ENCODE data around the gene MYORG. TPM values are rescaled to one million over a fixed set of nuclear protein-coding genes. Genes with fewer than 3 reads are reported as not detected.

Gene MYORG
- total and polyA plus RNA-seq, 10 of the 15 experiments (the other 5 are each of a cell fraction or from before 2014, with no cell fraction given): 0.05 to 0.36 (median 0.10) TPM; not detected in 1

DNA sequence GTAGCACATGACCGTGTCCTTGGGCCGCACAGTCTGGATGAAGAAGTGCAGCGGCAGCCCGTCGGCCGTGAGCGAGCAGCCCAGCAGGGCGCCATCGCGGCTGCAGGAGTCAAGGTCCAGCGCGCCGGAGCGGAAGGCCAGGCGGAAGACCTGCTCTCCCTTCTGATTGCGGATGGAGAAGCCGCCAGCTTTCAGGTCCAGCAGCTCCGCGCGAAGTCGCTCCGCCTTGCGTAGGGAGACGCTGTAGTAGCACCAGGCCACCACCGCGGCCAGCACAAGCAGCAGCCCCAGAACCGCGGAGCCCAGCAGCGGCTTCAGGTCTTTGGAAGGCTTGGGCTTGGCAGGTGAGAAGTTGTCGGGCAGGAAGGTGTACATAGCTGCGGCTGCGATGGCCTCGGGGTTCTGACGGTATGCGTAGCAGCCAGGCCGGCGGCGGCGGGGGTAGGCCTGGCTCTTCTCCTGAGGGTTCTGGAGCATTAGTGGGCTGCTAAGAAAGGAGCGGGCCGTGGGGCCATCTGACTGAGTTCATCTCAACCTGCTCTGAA lies 4.2 kb downstream of the MYORG start (continued):
- TF ChIP-seq IRF3 (IDR thresholded peaks at IDR 0.05): no peak
- TF ChIP-seq RELA (IDR thresholded peaks at IDR 0.05; ENCODE audit: borderline replicate concordance, partially characterized antibody): no peak
- TF ChIP-seq NFYB (IDR thresholded peaks at IDR 0.05; ENCODE audit: insufficient read depth, low read depth, low read length): no peak
- TF ChIP-seq PAX5 (IDR thresholded peaks at IDR 0.05; ENCODE audit: borderline replicate concordance, low read depth, low read length): no peak
- no peak for TF ChIP-seq HDGF (IDR thresholded peaks at IDR 0.05)
- TF ChIP-seq PML (IDR thresholded peaks at IDR 0.05; ENCODE audit: low read length): no peak
- TF ChIP-seq JUND (IDR thresholded peaks at IDR 0.05; ENCODE audit: low read depth, low read length): no peak

- Histone ChIP-seq H3K27me3 (replicated peaks in 1 of 2; ENCODE audit: control insufficient read depth in 2 of 2, insufficient read depth in 2 of 2, low read length in 1 of 2) (no peaks in the 10 kb centered on the region), H3K36me3 (ENCODE audit: control insufficient read depth in 2 of 2, insufficient read depth in 2 of 2, low read length in 1 of 2) (no peaks in the 10 kb centered on the region), H3K9ac (ENCODE audit: control insufficient read depth, insufficient read depth, low read length) (no peak overlapping the region), H3K4me1 (ENCODE audit: control insufficient read depth, insufficient read depth, low read length) (0 out of 2 replicates have a peak, but pooled peaks cover 3% of the 10 kb centered on the region), H3K4me2 (ENCODE audit: control insufficient read depth, insufficient read depth) (no peak overlapping the region), H4K20me1 (ENCODE audit: control insufficient read depth, insufficient read depth) (no peaks in the 10 kb centered on the region), H3K4me3 (no peak overlapping the region), H3K27ac (ENCODE audit: control insufficient read depth, insufficient read depth) (no peak overlapping the region), H3K79me2 (ENCODE audit: control insufficient read depth, insufficient read depth, low read length) (no peaks in the 10 kb centered on the region), H2AFZ (ENCODE audit: control insufficient read depth, low read depth, low read length) (no peak overlapping the region), H3K9me3 (replicated peaks; ENCODE audit: control insufficient read depth, insufficient read depth, low read length) (peaks cover 2% of the 10 kb centered on the region; the same call in 1 of the 3 replicates)
- DNase-seq (ENCODE audit: low read depth, low spot score) (no peak), FAIRE-seq (no peak), ATAC-seq (no peak)
- ChIA-PET POLR2A (no interaction called here), CTCF (interaction anchor here (1.2 to 1.3 kb wide), 2 partner anchors 31 to 32 kb away, joined by 3 read pairs; no protein-coding TSS in a partner anchor), RAD21 (ENCODE audit: unreplicated experiment) (no interaction called here), SMC1A (ENCODE audit: uncharacterized antibody, unreplicated experiment) (no interaction called here)
- intact Hi-C loops (cut with micrococcal nuclease; ENCODE audit: unreplicated experiment): no loop called here
- in situ Hi-C loops (cut with MboI): no loop called here
- no TSS peak for BruUV-seq (replicated peaks)
- 99% methylated on average over 51 of the region's 60 CpGs for WGBS (ENCODE audit: insufficient coverage, insufficient replicate concordance, low lambda C conversion rate, missing lambda C conversion rate)
- no peak for TF ChIP-seq PKNOX1 (IDR thresholded peaks at IDR 0.05)
- TF ChIP-seq EZH2 (IDR thresholded peaks at IDR 0.05; ENCODE audit: borderline replicate concordance, control insufficient read depth, low read depth, low read length): no peak
- TF ChIP-seq, protein P1, sequence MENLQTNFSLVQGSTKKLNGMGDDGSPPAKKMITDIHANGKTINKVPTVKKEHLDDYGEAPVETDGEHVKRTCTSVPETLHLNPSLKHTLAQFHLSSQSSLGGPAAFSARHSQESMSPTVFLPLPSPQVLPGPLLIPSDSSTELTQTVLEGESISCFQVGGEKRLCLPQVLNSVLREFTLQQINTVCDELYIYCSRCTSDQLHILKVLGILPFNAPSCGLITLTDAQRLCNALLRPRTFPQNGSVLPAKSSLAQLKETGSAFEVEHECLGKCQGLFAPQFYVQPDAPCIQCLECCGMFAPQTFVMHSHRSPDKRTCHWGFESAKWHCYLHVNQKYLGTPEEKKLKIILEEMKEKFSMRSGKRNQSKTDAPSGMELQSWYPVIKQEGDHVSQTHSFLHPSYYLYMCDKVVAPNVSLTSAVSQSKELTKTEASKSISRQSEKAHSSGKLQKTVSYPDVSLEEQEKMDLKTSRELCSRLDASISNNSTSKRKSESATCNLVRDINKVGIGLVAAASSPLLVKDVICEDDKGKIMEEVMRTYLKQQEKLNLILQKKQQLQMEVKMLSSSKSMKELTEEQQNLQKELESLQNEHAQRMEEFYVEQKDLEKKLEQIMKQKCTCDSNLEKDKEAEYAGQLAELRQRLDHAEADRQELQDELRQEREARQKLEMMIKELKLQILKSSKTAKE (IDR thresholded peaks at IDR 0.05; ENCODE audit: low read depth, poor library complexity, severe bottlenecking): no peak
- TF ChIP-seq MYC (IDR thresholded peaks at IDR 0.05; ENCODE audit: insufficient read depth, insufficient read length, insufficient replicate concordance, low read length, severe bottlenecking): no peak
- TF ChIP-seq ZNF384 (IDR thresholded peaks at IDR 0.05; ENCODE audit: borderline replicate concordance, low read depth, low read length): no peak
- TF ChIP-seq TBL1XR1 (IDR thresholded peaks at IDR 0.05; ENCODE audit: low read depth, low read length): no peak
- TF ChIP-seq SRF (IDR thresholded peaks at IDR 0.05; ENCODE audit: low read depth in 2 of 2, low read length in 2 of 2): no peak
- TF ChIP-seq BMI1 (IDR thresholded peaks at IDR 0.05; ENCODE audit: borderline replicate concordance): no peak
- no peak for TF ChIP-seq MYB (IDR thresholded peaks at IDR 0.05; ENCODE audit: borderline replicate concordance, low read depth, low read length)
- no peak for TF ChIP-seq PML (IDR thresholded peaks at IDR 0.05; ENCODE audit: low read length)
- TF ChIP-seq, protein P2, sequence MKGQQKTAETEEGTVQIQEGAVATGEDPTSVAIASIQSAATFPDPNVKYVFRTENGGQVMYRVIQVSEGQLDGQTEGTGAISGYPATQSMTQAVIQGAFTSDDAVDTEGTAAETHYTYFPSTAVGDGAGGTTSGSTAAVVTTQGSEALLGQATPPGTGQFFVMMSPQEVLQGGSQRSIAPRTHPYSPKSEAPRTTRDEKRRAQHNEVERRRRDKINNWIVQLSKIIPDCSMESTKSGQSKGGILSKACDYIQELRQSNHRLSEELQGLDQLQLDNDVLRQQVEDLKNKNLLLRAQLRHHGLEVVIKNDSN (IDR thresholded peaks at IDR 0.05; ENCODE audit: borderline replicate concordance, extremely low read length, insufficient read depth, low read depth, low read length): no peak
Observed at GRCh38 chr9:34371886-34372466, 4.7 kb downstream of the MYORG start.

All from GM12878 (cell line).